HCT116 (cell line): Measurements from ENCODE around the gene ANKMY2. TPM values are rescaled to one million over a fixed set of nuclear protein-coding genes. Genes with fewer than 3 reads are reported as not detected.

Source experiments
- ATAC-seq: fragments of 200-7000 bp; cut with Tn5 transposase; 2 replicates; pipeline ENCODE4 v1.9.1; 2020; ENCODE audit warnings: mild to moderate bottlenecking, moderate library complexity
- BruUV-seq: library from RNA; stranded (reverse); fragments of 400-500 nt; replicated peaks from 2 replicates; lab custom pipeline; 2021; lab: Mats Ljungman, UMichigan
- CTCF ChIA-PET: fragments of 300-600 bp; sonication (Branson Sonifier 250); formaldehyde crosslinking; loops from one replicate; lab custom pipeline; 2021; ENCODE audit warnings: antibody characterized with exemption; lab: Charles Lee
- POLR2A ChIA-PET: fragments of 300-600, 350-600 bp; sonication (Branson Sonifier 250); formaldehyde crosslinking; loops from one replicate; lab custom pipeline; 2021; ENCODE audit warnings: antibody characterized with exemption; lab: Charles Lee
- RAD21 ChIA-PET, 2 experiments: fragments of 300-600 bp; sonication (Branson Sonifier 250); formaldehyde crosslinking; loops; one replicate each; lab custom pipeline; 2023; ENCODE audit warnings: low total read pairs in 2 of 2; ENCODE audit not compliant: uncharacterized antibody in 2 of 2, unreplicated experiment in 2 of 2, low non-redundant PET in 1 of 2; lab: Charles Lee
- DNase-seq: peaks from one replicate; pipeline ENCODE4 v3.0.0-alpha.2; 2010; ENCODE audit warnings: low read depth, low spot score
- H2AFZ ChIP-seq: fragments of 200-600 bp; shearing (Covaris generic), sonication (generic); 2 replicates; pipeline ENCODE4 v1.6.1; 2017; ENCODE audit warnings: low read depth, mixed run types, mixed read lengths, antibody characterized with exemption, low read length; ENCODE audit not compliant: poor library complexity, severe bottlenecking
- H3K27ac ChIP-seq: 2 replicates; pipeline ENCODE4 v1.5.1; 2012; ENCODE audit warnings: low read depth, low read length
- H3K27me3 ChIP-seq: fragments of 200-600 bp; sonication (generic); 2 replicates; pipeline ENCODE4 v1.6.1; 2016; ENCODE audit warnings: mixed run types, low read length, mixed read lengths; ENCODE audit not compliant: insufficient read depth
- H3K36me3 ChIP-seq, 2 experiments: fragments of 200-500 bp in 1 of 2; fragments of 200-600 bp in 1 of 2; sonication (Bioruptor generic) in 1 of 2; sonication (generic) in 1 of 2; 2 replicates each; pipeline versions ENCODE4 v1.5.1 to v1.6.1; 2014 to 2016; ENCODE audit warnings: low read length in 2 of 2, inconsistent platforms in 1 of 2, mixed read lengths in 1 of 2, mixed run types in 1 of 2; ENCODE audit not compliant: insufficient read depth in 2 of 2, control insufficient read depth in 1 of 2
- H3K4me1 ChIP-seq, 2 experiments: fragments of 200-600 bp in 1 of 2; sonication (generic) in 1 of 2; 2 replicates each; pipeline versions ENCODE4 v1.5.1 to v1.6.1; 2012 to 2017; ENCODE audit warnings: low read length in 2 of 2, inconsistent platforms in 1 of 2, mild to moderate bottlenecking in 1 of 2, mixed read lengths in 1 of 2, mixed run types in 1 of 2, moderate library complexity in 1 of 2; ENCODE audit not compliant: insufficient read depth in 2 of 2, control insufficient read depth in 1 of 2
- H3K4me2 ChIP-seq: fragments of 200-600 bp; sonication (generic); 2 replicates; pipeline ENCODE4 v1.6.1; 2017; ENCODE audit warnings: mixed run types, low read length, mixed read lengths
- H3K4me3 ChIP-seq, 2 experiments: fragments of 200-600 bp in 1 of 2; sonication (generic) in 1 of 2; replicated peaks in 1 of 2; 2 replicates each; pipeline ENCODE4 v1.5.1; 2011 to 2016; ENCODE audit warnings: low read length in 2 of 2, control low read depth in 1 of 2, low read depth in 1 of 2, mild to moderate bottlenecking in 1 of 2, mixed read lengths in 1 of 2, mixed run types in 1 of 2
- H3K79me2 ChIP-seq: fragments of 200-600 bp; sonication (generic); 2 replicates; pipeline ENCODE4 v1.6.1; 2017; ENCODE audit warnings: mild to moderate bottlenecking, mixed run types, low read length, moderate library complexity, mixed read lengths; ENCODE audit not compliant: insufficient read depth
- H3K9ac ChIP-seq: fragments of 200-600 bp; sonication (generic); 2 replicates; pipeline ENCODE4 v1.6.1; 2016; ENCODE audit warnings: low read length, mixed read lengths
- H3K9me2 ChIP-seq: fragments of 200-600 bp; sonication (generic), shearing (Covaris generic); 2 replicates; pipeline ENCODE4 v1.6.1; 2017; ENCODE audit warnings: mixed run types, mild to moderate bottlenecking, moderate library complexity; ENCODE audit not compliant: insufficient read depth
- H3K9me3 ChIP-seq, 2 experiments: fragments of 200-500 bp in 1 of 2; fragments of 200-600 bp in 1 of 2; sonication (Bioruptor generic) in 1 of 2; sonication (generic) in 1 of 2; 2 replicates each; pipeline ENCODE4 v1.6.1; 2014 to 2017; ENCODE audit warnings: low read length in 2 of 2, mixed read lengths in 2 of 2, inconsistent platforms in 1 of 2, low read depth in 1 of 2, mild to moderate bottlenecking in 1 of 2, mixed run types in 1 of 2, moderate library complexity in 1 of 2; ENCODE audit not compliant: control insufficient read depth in 1 of 2, insufficient read depth in 1 of 2
- H4K20me1 ChIP-seq: fragments of 200-600 bp; sonication (generic), shearing (Covaris generic); 2 replicates; pipeline ENCODE4 v1.6.1; 2017; ENCODE audit warnings: mixed run types, mild to moderate bottlenecking, moderate library complexity; ENCODE audit not compliant: insufficient read depth
- CBX3 ChIP-seq: IDR thresholded peaks from 2 replicates; pipeline ENCODE4 v1.6.1; 2012; ENCODE audit warnings: low read depth
- CEBPB ChIP-seq: IDR thresholded peaks from 2 replicates; pipeline ENCODE4 v1.6.1; 2012; ENCODE audit warnings: low read depth
- ELF1 ChIP-seq: IDR thresholded peaks from 2 replicates; pipeline ENCODE4 v1.6.1; 2012; ENCODE audit warnings: low read depth, borderline replicate concordance
- EZH2 ChIP-seq: fragments of 200-600 bp; sonication (generic); IDR thresholded peaks from 2 replicates; pipeline ENCODE4 v1.6.1; 2017; ENCODE audit warnings: antibody characterized with exemption, mixed run types
- EZH2phosphoT487 ChIP-seq: fragments of 200-600 bp; IDR thresholded peaks from 2 replicates; pipeline ENCODE4 v1.6.1; 2018; ENCODE audit warnings: antibody characterized with exemption, borderline replicate concordance
- POLR2A ChIP-seq: IDR thresholded peaks from 2 replicates; pipeline ENCODE4 v1.7.0; 2011; ENCODE audit warnings: borderline replicate concordance; ENCODE audit not compliant: insufficient read depth, insufficient read length; ENCODE audit errors: extremely low read depth
- SIN3A ChIP-seq: IDR thresholded peaks from 2 replicates; pipeline ENCODE4 v1.6.1; 2012; ENCODE audit warnings: low read depth
- SP1 ChIP-seq: IDR thresholded peaks from 2 replicates; pipeline ENCODE4 v1.6.1; 2012; ENCODE audit warnings: low read depth
- SRF ChIP-seq: IDR thresholded peaks from 2 replicates; pipeline ENCODE4 v1.6.1; 2012; ENCODE audit warnings: low read depth
- YY1 ChIP-seq: IDR thresholded peaks from 2 replicates; pipeline ENCODE4 v1.6.1; 2011; ENCODE audit warnings: low read length, low read depth, moderate library complexity, mild to moderate bottlenecking; ENCODE audit not compliant: insufficient replicate concordance; ENCODE audit errors: extremely low read depth
- ZFX ChIP-seq: fragments of 450-650 bp; IDR thresholded peaks from 2 replicates; pipeline ENCODE4 v1.6.1; 2017
- ZNF274 ChIP-seq: fragments of 200-500 bp; sonication (Bioruptor generic); IDR thresholded peaks from 2 replicates; pipeline ENCODE4 v1.6.1; 2014; ENCODE audit warnings: mild to moderate bottlenecking, low read depth, low read length, inconsistent platforms
- intact Hi-C: fragments of 100-400 bp; cut with micrococcal nuclease; formaldehyde crosslinking; loops from 2 replicates; pipeline ENCODE4 v1.10.0; 2022
- total RNA-seq: library from RNA; stranded (reverse); gene quantifications from one replicate; pipeline ENCODE4 v1.2.1, GENCODE V29; 2021; ENCODE audit not compliant: unreplicated experiment
- TF ChIP-seq, protein P1 (sequence below), 3 experiments: fragments of 200-600 bp in 1 of 3; sonication (generic) in 1 of 3; IDR thresholded peaks in 2 of 3; conservative IDR thresholded peaks in 1 of 3; 2 replicates each; pipeline ENCODE4 v1.5.1; 2012 to 2017; ENCODE audit warnings: low read depth in 2 of 3, low read length in 2 of 3, antibody characterized with exemption in 1 of 3, borderline replicate concordance in 1 of 3, control low read depth in 1 of 3, mild to moderate bottlenecking in 1 of 3, mixed read lengths in 1 of 3, mixed run types in 1 of 3, moderate library complexity in 1 of 3; ENCODE audit not compliant: insufficient read depth in 1 of 3
- TF ChIP-seq, protein P2 (sequence below): IDR thresholded peaks from 2 replicates; pipeline ENCODE4 v1.6.1; 2012

Gene ANKMY2
- total RNA-seq, 1 experiment from 2014 or later, result 24.9 TPM

DNA sequence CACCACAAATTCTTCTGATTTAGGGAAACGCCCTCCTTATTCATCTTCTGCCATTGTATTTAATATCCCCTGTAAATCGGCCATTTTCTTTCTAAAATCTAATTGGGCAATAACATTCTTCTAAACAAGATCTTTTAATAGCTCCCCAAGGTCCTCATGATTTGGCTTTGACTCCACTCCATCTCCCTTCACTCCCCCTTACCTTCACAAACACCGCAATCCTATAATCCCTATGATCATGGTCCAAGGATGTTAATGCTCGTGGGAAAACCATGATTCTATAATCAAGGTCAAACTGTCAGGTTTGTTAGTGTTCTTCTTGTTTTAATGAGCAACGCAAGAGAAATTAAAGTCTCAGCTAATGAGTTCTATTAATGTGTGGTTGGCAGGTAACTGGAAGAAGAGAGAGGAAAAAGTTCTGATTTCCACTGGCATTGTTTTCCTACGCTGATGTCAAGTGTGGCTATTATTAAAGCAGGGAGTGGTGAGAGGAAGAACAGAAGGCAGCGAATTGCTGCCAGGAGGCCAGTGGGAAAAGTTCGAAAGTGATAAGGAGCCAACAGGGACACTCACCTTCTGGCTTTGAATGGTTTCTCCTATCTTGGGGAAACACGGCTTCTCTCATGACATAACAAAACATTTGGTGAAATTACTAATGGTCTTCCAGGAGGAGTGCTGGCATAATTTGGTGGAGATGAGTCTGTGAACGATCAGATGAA lies 90.9 kb downstream of the ANKMY2 start:
- CTCF ChIA-PET, result interaction anchor here (1.1 to 1.8 kb wide), 2 partner anchors 10 kb away, joined by 4 to 7 read pairs; no protein-coding TSS in a partner anchor
- no peak for ATAC-seq
- H3K27ac ChIP-seq, result no peak overlapping the region

DNA sequence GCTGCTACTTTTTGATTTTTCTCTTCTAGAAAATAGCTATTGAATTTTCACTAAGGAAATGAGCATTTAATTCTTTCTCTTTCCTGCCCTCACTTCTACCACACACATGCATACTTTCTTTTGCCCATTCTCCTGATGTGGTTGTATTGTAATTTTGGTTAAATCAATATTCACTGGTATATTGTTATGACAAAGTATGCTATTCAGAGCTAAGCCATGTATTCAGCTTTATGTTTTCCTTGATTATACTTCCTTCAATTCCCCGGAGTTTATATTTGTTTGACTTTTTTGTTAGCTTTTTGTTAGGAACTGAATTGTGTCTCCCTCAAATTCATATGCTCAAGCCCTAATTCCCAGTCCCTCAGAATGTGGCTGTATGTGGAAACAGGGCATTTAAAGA lies 94.9 kb downstream of the ANKMY2 start:
- Histone ChIP-seq H3K9me3 (no peaks in the 10 kb centered on the region), H2AFZ (no peak overlapping the region), H3K4me1 (no peaks in the 10 kb centered on the region), H4K20me1 (no peaks in the 10 kb centered on the region), H3K27ac (no peak overlapping the region), H3K4me2 (no peak overlapping the region), H3K4me3 (no peak overlapping the region), H3K9ac (no peak overlapping the region), H3K79me2 (no peaks in the 10 kb centered on the region), H3K36me3 (no peaks in the 10 kb centered on the region), H3K27me3 (no peaks in the 10 kb centered on the region), H3K9me2 (no peaks in the 10 kb centered on the region)
- TF ChIP-seq ELF1, result no peak
- TF ChIP-seq, protein P1, sequence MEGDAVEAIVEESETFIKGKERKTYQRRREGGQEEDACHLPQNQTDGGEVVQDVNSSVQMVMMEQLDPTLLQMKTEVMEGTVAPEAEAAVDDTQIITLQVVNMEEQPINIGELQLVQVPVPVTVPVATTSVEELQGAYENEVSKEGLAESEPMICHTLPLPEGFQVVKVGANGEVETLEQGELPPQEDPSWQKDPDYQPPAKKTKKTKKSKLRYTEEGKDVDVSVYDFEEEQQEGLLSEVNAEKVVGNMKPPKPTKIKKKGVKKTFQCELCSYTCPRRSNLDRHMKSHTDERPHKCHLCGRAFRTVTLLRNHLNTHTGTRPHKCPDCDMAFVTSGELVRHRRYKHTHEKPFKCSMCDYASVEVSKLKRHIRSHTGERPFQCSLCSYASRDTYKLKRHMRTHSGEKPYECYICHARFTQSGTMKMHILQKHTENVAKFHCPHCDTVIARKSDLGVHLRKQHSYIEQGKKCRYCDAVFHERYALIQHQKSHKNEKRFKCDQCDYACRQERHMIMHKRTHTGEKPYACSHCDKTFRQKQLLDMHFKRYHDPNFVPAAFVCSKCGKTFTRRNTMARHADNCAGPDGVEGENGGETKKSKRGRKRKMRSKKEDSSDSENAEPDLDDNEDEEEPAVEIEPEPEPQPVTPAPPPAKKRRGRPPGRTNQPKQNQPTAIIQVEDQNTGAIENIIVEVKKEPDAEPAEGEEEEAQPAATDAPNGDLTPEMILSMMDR (IDR thresholded peaks at IDR 0.05 in 2 of 3, conservative IDR thresholded peaks at IDR 0.05 in 1 of 3; ENCODE audit: borderline replicate concordance in 1 of 3, insufficient read depth in 1 of 3, low read depth in 2 of 3, low read length in 2 of 3), result no peak
- POLR2A ChIA-PET, result no interaction called here
- DNase-seq, result no peak
- CTCF ChIA-PET, result interaction anchor here (1.2 kb wide), 1 partner anchor 14 kb away, joined by 5 read pairs; no protein-coding TSS in a partner anchor
- no peak for ATAC-seq
- intact Hi-C loops, result no loop called here
- RAD21 ChIA-PET, result no interaction called here
- BruUV-seq, result no TSS peak

More for the DNA sequence above, 90.9 kb downstream of the ANKMY2 start:
- Histone ChIP-seq H3K9ac (no peak overlapping the region), H3K36me3 (no peaks in the 10 kb centered on the region), H3K79me2 (no peaks in the 10 kb centered on the region), H3K9me3 (no peaks in the 10 kb centered on the region), H3K4me1 (no peaks in the 10 kb centered on the region), H2AFZ (no peak overlapping the region), H3K27me3 (no peaks in the 10 kb centered on the region), H4K20me1 (no peaks in the 10 kb centered on the region), H3K4me3 (no peak overlapping the region), H3K9me2 (no peaks in the 10 kb centered on the region), H3K4me2 (no peak overlapping the region)
- no peak for TF ChIP-seq ZFX
- no peak for TF ChIP-seq SIN3A
- no peak for TF ChIP-seq ZNF274
- no peak for TF ChIP-seq SP1
- TF ChIP-seq SRF, result no peak
- no peak for TF ChIP-seq CBX3
- TF ChIP-seq ELF1, result no peak
- TF ChIP-seq POLR2A, result no peak
- TF ChIP-seq EZH2, result no peak
- TF ChIP-seq CEBPB, result no peak
- no peak for TF ChIP-seq EZH2phosphoT487
- TF ChIP-seq YY1, result no peak
- TF ChIP-seq, protein P2, sequence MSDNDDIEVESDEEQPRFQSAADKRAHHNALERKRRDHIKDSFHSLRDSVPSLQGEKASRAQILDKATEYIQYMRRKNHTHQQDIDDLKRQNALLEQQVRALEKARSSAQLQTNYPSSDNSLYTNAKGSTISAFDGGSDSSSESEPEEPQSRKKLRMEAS, result no peak
- POLR2A ChIA-PET, result no interaction called here
- intact Hi-C loops, result no loop called here
- no TSS peak for BruUV-seq
- no peak for DNase-seq
- RAD21 ChIA-PET, result no interaction called here
